Mononuclear cell (primary cell): ENCODE results near the gene ARHGEF35. TPM values are rescaled to one million over a fixed set of nuclear protein-coding genes. Genes with fewer than 3 reads are reported as not detected.
"Not testable (repeated sequence)": the region's sequence is repeated elsewhere in the genome, so short reads cannot be mapped to it uniquely, and the experiment has no call there.

ENCODE experiments used
- H3K27me3 ChIP-seq: 2 replicates; pipeline ENCODE4 v1.6.0; 2011; ENCODE audit warnings: low read length, control low read depth; ENCODE audit not compliant: insufficient read depth
- H3K4me1 ChIP-seq: 2 replicates; pipeline ENCODE4 v1.5.1; 2011; ENCODE audit warnings: mild to moderate bottlenecking, low read length, control low read depth; ENCODE audit not compliant: insufficient read depth
- H3K4me3 ChIP-seq: 2 replicates; pipeline ENCODE4 v1.5.1; 2011; ENCODE audit warnings: mild to moderate bottlenecking, low read length, moderate library complexity
- H3K9me3 ChIP-seq: 2 replicates; pipeline ENCODE4 v1.5.1; 2011; ENCODE audit warnings: low read depth, mild to moderate bottlenecking, control low read depth, low read length
- total RNA-seq: library from RNA; depleted of rRNA; stranded (reverse); fragments of >200 nt; gene quantifications from one replicate; pipeline ENCODE4 v1.2.3, GENCODE V29; 2012

The ARHGEF35 gene
- total RNA-seq, 1 donor: 1.2 TPM

GRCh38 chr7:144198934-144199333, 3.3 kb upstream of the ARHGEF35 start:
- H3K27me3 ChIP-seq, H3K9me3 ChIP-seq, H3K4me1 ChIP-seq, H3K4me3 ChIP-seq: not testable (repeated sequence)

- not testable (repeated sequence) for H3K4me1 ChIP-seq, H3K27me3 ChIP-seq, H3K9me3 ChIP-seq, H3K4me3 ChIP-seq
These were observed 1.2 kb downstream of the ARHGEF35 start for GRCh38 chr7:144194453-144194852.

GRCh38 chr7:144193782-144194181, 1.9 kb downstream of the ARHGEF35 start:
- not testable (repeated sequence) for H3K9me3 ChIP-seq, H3K4me3 ChIP-seq, H3K4me1 ChIP-seq, H3K27me3 ChIP-seq

GRCh38 chr7:144188578-144189171, 7.0 kb downstream of the ARHGEF35 start:
- H3K27me3 ChIP-seq, H3K4me3 ChIP-seq, H3K4me1 ChIP-seq, H3K9me3 ChIP-seq: not testable (repeated sequence)

GRCh38 chr7:144187848-144188247, 7.8 kb downstream of the ARHGEF35 start:
- not testable (repeated sequence) for H3K27me3 ChIP-seq, H3K9me3 ChIP-seq, H3K4me1 ChIP-seq, H3K4me3 ChIP-seq

GRCh38 chr7:144183166-144183565, 12.5 kb downstream of the ARHGEF35 start, which contains the start of gene CTAGE4:
CTAGE4 (plus strand) TSS chr7:144183466; CDS start chr7:144183504, 38 bp downstream.
- not testable (repeated sequence) for H3K9me3 ChIP-seq, H3K27me3 ChIP-seq

GRCh38 chr7:144179165-144179479, 16.5 kb downstream of the ARHGEF35 start:
- H3K27me3 ChIP-seq, H3K4me3 ChIP-seq, H3K4me1 ChIP-seq, H3K9me3 ChIP-seq: not testable (repeated sequence)

More at GRCh38 chr7:144183166-144183565, 12.5 kb downstream of the ARHGEF35 start, which contains the start of gene CTAGE4:
- H3K4me3 ChIP-seq, H3K4me1 ChIP-seq: not testable (repeated sequence)

GRCh38 chr7:144178380-144179164, 17.1 kb downstream of the ARHGEF35 start:
- H3K9me3 ChIP-seq, H3K4me3 ChIP-seq, H3K27me3 ChIP-seq, H3K4me1 ChIP-seq: not testable (repeated sequence)

- no peaks in the 10 kb centered on the region for H3K27me3 ChIP-seq
- H3K4me1 ChIP-seq: no peaks in the 10 kb centered on the region
- no peak overlapping the region for H3K4me3 ChIP-seq
- H3K9me3 ChIP-seq: no peaks in the 10 kb centered on the region
These were observed 21.0 kb downstream of the ARHGEF35 start for GRCh38 chr7:144174613-144175012.

GRCh38 chr7:144171594-144172350, 23.9 kb downstream of the ARHGEF35 start:
- not testable (repeated sequence) for H3K4me3 ChIP-seq, H3K9me3 ChIP-seq, H3K4me1 ChIP-seq, H3K27me3 ChIP-seq

- Histone ChIP-seq H3K4me1 (no peaks in the 10 kb centered on the region), H3K27me3 (no peaks in the 10 kb centered on the region), H3K9me3 (no peaks in the 10 kb centered on the region), H3K4me3 (no peak overlapping the region)
These were observed 30.8 kb downstream of the ARHGEF35 start for GRCh38 chr7:144164784-144165183.

GRCh38 chr7:144158861-144159260, 36.8 kb downstream of the ARHGEF35 start:
- no peaks in the 10 kb centered on the region for H3K27me3 ChIP-seq
- no peak overlapping the region for H3K4me3 ChIP-seq
- no peaks in the 10 kb centered on the region for H3K9me3 ChIP-seq
- H3K4me1 ChIP-seq: no peaks in the 10 kb centered on the region

GRCh38 chr7:144148224-144148827, 47.3 kb downstream of the ARHGEF35 start:
- no peaks in the 10 kb centered on the region for H3K4me1 ChIP-seq
- no peak overlapping the region for H3K4me3 ChIP-seq
- H3K9me3 ChIP-seq: peaks cover 34% of the 10 kb centered on the region
- H3K27me3 ChIP-seq: peaks cover 11% of the 10 kb centered on the region

- Histone ChIP-seq H3K27me3 (no peaks in the 10 kb centered on the region), H3K4me1 (no peaks in the 10 kb centered on the region), H3K4me3 (no peak overlapping the region), H3K9me3 (peaks cover 19% of the 10 kb centered on the region)
These were observed 51.2 kb downstream of the ARHGEF35 start for GRCh38 chr7:144144426-144144825.

- Histone ChIP-seq H3K9me3 (no peaks in the 10 kb centered on the region), H3K4me3 (no peak overlapping the region), H3K4me1 (no peaks in the 10 kb centered on the region), H3K27me3 (no peaks in the 10 kb centered on the region)
These were observed 53.4 kb downstream of the ARHGEF35 start for GRCh38 chr7:144142187-144142586.
